AG10803 (cell line): ENCODE data around the gene CPNE5.

ENCODE experiments used
- DNase-seq: peaks from one replicate; pipeline ENCODE4 v3.0.0; 2010; ENCODE audit warnings: low read depth
- H3K4me3 ChIP-seq: 2 replicates; pipeline ENCODE4 v1.5.1; 2011; ENCODE audit warnings: mild to moderate bottlenecking, low read length, control low read depth
- CTCF ChIP-seq: conservative IDR thresholded peaks from 2 replicates; pipeline ENCODE4 v1.5.1; 2011; ENCODE audit warnings: mild to moderate bottlenecking, low read length, control low read depth, inconsistent platforms

Gene CPNE5

GRCh38 chr6:36703982-36704381 lies 135.3 kb downstream of the CPNE5 start:
- DNase-seq = no peak
- no peak overlapping the region for H3K4me3 ChIP-seq
- no peak for TF ChIP-seq CTCF

DNA sequence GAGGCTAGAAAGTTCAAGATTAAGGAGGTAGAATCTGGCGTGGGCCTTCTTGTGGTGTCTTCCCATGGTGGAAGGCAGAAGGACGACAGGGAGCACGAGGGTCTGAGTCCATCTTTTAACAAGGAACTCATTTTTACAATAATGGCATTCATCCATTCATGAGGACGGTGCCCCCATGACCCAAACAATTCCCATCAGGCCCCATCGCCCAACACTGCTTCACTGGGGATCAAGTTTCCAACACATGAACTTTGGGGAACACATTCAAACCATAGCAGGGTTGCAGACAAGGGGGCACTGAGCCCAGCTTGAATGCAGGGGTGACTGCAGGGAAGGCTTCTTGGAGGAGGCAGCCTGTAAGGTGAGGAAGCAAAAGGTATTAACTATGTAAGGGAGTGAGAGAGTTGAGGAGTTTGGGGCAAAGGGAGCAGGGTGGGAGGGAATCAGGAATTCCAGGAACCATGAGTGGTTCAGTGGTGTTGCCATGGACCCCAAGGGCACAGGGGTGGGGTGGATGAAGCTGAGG lies 136.1 kb downstream of the CPNE5 start:
- TF ChIP-seq CTCF = no peak
- no peak for DNase-seq
- no peak overlapping the region for H3K4me3 ChIP-seq

DNA sequence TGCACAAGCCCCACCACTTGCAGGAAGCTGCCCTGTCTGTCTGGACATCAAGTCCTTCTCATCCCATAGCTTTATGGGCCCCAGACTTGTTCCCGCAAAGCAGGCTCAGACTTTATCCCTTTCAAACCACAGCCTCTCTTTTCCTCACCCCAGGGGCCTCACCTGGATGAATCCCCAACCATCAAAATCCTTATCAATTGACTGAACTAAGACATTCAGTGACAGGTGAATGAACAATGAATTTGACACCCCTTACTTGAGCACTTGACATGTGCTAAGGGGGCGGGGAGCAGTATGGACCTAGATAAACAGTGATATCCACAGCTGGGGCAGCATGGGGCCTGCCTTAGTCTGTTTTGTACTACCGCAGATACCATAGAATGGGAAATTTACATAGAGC lies 136.6 kb downstream of the CPNE5 start:
- DNase-seq = no peak
- TF ChIP-seq CTCF = no peak
- H3K4me3 ChIP-seq = no peak overlapping the region

- no peak for TF ChIP-seq CTCF
- DNase-seq = no peak
- no peak overlapping the region for H3K4me3 ChIP-seq
These were observed 137.7 kb downstream of the CPNE5 start for GRCh38 chr6:36701401-36701991.

- TF ChIP-seq CTCF = no peak
- no peak for DNase-seq
- H3K4me3 ChIP-seq = no peak overlapping the region
These were observed 138.4 kb downstream of the CPNE5 start for GRCh38 chr6:36700831-36701230.

DNA sequence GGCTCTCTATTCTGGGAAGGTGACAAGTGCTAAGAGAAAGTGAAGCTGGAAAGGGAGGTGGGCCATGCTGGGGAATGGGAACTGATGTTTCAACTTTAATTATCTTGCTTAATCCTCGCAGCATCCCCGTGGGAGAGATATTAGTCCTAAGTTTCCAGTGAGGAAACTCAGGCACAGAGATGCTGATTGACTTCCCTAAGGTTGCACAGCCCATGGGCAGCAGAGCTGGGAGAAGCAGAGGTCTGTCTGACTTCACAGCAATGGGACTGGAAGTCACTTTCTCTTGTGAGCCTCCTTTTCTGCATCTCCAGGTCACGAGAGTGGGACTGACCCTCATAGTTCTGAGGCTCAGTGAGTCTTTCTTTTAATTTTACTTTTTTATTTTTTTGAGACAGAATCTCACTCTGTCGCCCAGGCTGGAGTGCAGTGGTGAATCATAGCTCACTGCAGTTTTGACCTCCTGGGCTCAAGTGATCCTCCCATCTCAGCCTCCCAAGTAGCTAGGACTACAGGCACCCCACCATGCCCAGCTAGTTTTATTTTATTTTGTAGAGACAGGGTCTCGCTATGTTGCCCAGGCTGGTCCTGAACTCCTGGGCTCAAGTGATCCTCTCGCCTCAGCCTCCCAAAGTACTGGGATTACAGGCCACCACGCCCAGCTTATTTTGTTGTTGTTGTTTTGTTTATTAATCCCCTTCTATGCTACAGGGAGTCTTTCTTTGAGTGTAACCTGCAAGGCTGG lies 139.0 kb downstream of the CPNE5 start:
- no peak overlapping the region for H3K4me3 ChIP-seq
- TF ChIP-seq CTCF = no peak
- DNase-seq = no peak

- no peak overlapping the region for H3K4me3 ChIP-seq
- no peak for DNase-seq
These were observed 139.9 kb downstream of the CPNE5 start for GRCh38 chr6:36699348-36699747.

More at GRCh38 chr6:36699348-36699747, 139.9 kb downstream of the CPNE5 start:
- no peak for TF ChIP-seq CTCF
